Subcutaneous abdominal adipose tissue (tissue), 5 donors: Measurements from ENCODE around the gene TSPAN18.
A peak's percentile ranks its signal among the peaks of the same experiment; 100 is the strongest.

ENCODE experiments used
- H3K27ac ChIP-seq: one replicate; pipeline ENCODE4 v1.7.0; 2013; ENCODE audit warnings: low read depth, mild to moderate bottlenecking, inconsistent platforms, low read length, moderate library complexity
- H3K27me3 ChIP-seq, 5 donors: one replicate each; pipeline ENCODE4 v1.7.0; 2013; ENCODE audit warnings: low read length in 5 of 5, inconsistent platforms in 1 of 5; ENCODE audit not compliant: control insufficient read depth in 5 of 5, insufficient read depth in 4 of 5
- H3K36me3 ChIP-seq, 5 donors: one replicate each; pipeline ENCODE4 v1.7.0; 2013; ENCODE audit warnings: low read length in 5 of 5; ENCODE audit not compliant: control insufficient read depth in 5 of 5, insufficient read depth in 5 of 5
- H3K4me1 ChIP-seq, 5 donors: one replicate each; pipeline ENCODE4 v1.7.0; 2013; ENCODE audit warnings: low read length in 5 of 5, mild to moderate bottlenecking in 3 of 5, moderate library complexity in 1 of 5; ENCODE audit not compliant: control insufficient read depth in 5 of 5, insufficient read depth in 5 of 5
- H3K4me3 ChIP-seq, 5 donors: one replicate each; pipeline ENCODE4 v1.7.0; 2013; ENCODE audit warnings: low read length in 5 of 5, low read depth in 1 of 5
- H3K9ac ChIP-seq, 5 donors: one replicate each; pipeline ENCODE4 v1.7.0; 2013; ENCODE audit warnings: low read length in 5 of 5, mild to moderate bottlenecking in 4 of 5, moderate library complexity in 3 of 5
- H3K9me3 ChIP-seq, 5 donors: one replicate each; pipeline ENCODE4 v1.7.0; 2013; ENCODE audit warnings: low read length in 5 of 5; ENCODE audit not compliant: control insufficient read depth in 5 of 5
- donor health status: healthy.
- donor health status: healthy.
- donor health status: healthy.
- donor health status: healthy.
- donor health status: healthy.

The TSPAN18 gene

DNA sequence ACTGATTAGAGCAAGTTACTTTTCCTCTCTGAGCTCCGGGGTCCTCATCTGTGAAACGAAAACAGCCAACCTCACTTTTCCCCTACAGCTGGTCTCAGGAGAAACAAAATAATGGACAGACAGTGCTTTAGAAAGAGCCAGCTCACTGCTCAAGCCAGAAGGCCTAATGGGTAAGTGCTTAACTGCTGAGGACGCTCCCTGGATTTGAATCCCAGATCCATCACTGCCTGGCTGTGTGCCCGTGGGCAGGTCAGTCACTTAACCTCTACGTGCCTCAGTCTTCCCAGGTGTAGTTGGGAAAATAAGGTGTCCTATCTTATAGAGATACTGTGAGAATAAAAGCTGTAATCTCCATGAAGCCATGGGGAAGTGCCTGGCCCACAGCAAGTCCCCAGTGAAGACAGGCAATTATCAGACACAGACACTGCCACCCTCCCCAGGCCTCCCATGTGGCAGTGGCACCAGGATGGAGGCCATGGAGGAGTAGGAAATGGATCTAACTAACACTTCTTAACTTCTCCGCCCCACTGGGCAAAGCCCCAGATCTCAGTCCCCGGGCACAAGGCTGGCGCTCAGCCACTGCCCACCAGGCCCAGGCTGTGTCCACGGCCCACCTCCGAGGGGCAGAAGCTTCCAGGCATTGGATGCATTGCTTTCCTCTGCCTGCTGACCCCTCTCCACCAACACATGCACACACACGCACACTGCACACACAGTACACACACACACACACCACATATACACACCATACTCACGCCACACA lies 214.7 kb downstream of the TSPAN18 start:
- Histone ChIP-seq H3K9ac (peak overlapping the region in 3 of 5 donors; percentile 10 to 28 (median 27)), H3K36me3 (peaks cover 0 to 22% (median 16%) of the 10 kb centered on the region in 5 donors), H3K4me1 (peaks cover 26 to 85% (median 70%) of the 10 kb centered on the region in 5 donors), H3K9me3 (no peaks in the 10 kb centered on the region), H3K4me3 (peak overlapping the region in 1 of 5 donors; percentile 6), H3K27ac (peak overlapping the region; percentile 63), H3K27me3 (peaks cover 0 to 16% (median 0%) of the 10 kb centered on the region in 5 donors)

DNA sequence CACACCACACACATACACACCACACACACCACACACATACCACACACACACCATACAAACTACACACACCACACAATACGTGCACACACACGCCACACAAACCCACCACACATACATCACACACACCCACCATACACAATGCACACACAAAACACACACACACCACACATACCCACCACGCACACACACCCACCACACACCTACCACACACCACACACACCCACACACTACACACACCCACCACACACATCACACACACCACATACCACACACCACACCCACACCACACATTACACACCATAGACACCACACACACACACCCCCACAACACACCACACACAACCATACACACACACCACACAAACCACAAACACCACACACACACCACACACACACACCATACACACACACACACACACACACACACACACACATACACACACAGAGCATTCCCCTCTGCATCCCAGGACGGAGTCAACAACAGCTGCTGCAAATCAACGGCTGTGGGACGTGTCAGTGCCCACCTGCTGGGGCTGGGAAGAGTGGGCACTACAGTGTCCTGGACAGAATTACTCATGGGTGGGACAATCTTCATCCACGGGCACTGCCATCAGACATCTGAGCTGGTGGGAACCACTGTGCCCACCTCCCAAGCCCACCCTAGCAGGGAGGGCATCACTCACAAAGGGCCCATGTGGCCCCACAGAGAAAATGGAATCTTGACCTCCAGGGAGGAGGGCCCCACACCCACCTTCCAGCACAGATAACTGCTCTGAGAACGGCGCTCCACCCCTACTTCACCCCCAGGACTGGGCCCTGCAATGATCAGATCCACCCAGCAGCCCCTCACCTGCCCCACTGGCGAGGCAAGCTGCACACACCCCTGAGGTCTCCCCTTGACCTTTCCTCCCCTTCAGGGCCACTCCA lies 215.5 kb downstream of the TSPAN18 start:
- Histone ChIP-seq H3K4me1 (peaks cover 28 to 94% (median 79%) of the 10 kb centered on the region in 5 donors), H3K27me3 (peaks cover 0 to 16% (median 0%) of the 10 kb centered on the region in 5 donors), H3K27ac (no peak overlapping the region), H3K9me3 (no peaks in the 10 kb centered on the region), H3K36me3 (peaks cover 0 to 18% (median 14%) of the 10 kb centered on the region in 5 donors), H3K9ac (no peak overlapping the region), H3K4me3 (no peak overlapping the region)

DNA sequence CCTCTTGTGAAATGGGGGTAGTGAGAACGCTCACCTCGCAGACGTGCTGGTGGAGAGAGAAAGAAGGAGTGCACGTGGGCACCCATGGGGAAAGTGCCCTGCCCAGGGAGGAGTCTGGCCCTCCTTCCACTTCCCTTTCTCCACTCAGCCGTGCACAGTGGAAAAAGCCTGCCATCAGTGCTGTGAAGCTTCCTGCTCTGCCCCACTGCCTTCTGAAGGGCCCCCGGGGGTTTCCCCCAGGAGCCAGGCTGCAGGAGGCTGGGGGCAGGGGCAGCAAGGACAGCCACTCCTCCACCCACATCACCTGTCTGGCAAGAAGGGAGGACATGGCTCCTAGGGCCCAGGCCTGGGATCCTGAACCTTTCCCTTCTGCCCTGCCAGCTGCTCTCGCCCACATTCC lies 216.4 kb downstream of the TSPAN18 start:
- peaks cover 28 to 100% (median 87%) of the 10 kb centered on the region in 5 donors for H3K4me1 ChIP-seq
- H3K9me3 ChIP-seq = no peaks in the 10 kb centered on the region
- peak overlapping the region in 1 of 5 donors; percentile 11 for H3K9ac ChIP-seq
- no peak overlapping the region for H3K27ac ChIP-seq
- peaks cover 0 to 10% (median 9%) of the 10 kb centered on the region in 5 donors for H3K36me3 ChIP-seq
- H3K4me3 ChIP-seq = peak overlapping the region in 1 of 5 donors; percentile 12
- H3K27me3 ChIP-seq = peaks cover 0 to 16% (median 0%) of the 10 kb centered on the region in 5 donors

DNA sequence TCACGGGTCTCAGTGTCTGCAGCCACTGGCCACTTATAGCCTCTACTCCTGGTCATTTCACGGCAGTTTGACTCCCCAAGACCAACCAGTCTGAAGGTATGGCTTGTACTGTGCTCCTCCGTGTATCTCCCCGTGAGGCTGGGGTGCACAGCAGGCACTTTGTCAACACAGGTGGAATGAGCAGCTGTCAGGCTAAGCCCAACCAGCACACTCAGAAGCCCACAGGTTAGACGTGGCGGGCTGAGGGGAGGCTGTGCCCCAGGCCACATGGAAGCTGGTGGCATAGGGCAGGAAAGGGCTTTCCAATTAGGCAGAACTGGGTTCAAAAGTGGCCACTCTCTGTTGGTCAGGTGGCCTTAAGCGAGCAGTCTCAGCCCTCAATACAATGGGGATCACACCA lies 216.9 kb downstream of the TSPAN18 start:
- peak overlapping the region in 1 of 5 donors; percentile 11 for H3K9ac ChIP-seq
- H3K4me3 ChIP-seq = no peak overlapping the region
- H3K4me1 ChIP-seq = peaks cover 28 to 100% (median 91%) of the 10 kb centered on the region in 5 donors
- H3K9me3 ChIP-seq = no peaks in the 10 kb centered on the region
- peaks cover 0 to 16% (median 0%) of the 10 kb centered on the region in 5 donors for H3K27me3 ChIP-seq
- peaks cover 0 to 10% (median 9%) of the 10 kb centered on the region in 5 donors for H3K36me3 ChIP-seq
- no peak overlapping the region for H3K27ac ChIP-seq

DNA sequence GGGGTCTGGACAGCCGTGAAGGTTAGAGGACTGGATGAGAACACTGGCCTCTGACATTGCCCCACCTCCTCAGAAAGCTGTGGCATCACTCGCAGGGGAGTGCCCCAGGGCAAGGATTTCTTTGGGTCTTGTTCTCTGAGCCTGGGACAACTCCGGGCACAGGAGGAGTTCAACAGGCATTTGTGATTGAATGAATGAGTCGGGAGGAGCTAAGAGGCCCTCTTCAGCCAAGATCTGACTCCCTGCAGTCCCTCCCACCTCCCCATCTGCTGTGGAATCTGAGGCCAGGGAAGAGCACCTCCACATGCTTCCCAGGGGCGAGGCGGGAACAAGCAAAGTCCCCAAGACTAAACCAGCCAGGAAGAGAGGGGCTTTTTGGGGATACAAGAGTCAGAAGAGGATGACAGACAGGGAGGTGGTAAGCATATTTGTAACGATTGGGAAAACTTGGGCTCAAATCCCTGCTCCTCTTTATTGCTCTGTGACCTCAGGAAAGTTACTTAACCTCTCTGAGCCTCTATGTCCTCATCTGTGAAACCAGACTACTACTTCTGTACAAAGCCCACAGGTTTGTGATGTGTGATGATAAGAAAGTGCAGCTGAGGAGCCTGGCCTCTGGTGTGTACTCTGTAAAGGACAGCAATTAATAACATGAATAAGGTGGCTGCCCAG lies 217.6 kb downstream of the TSPAN18 start:
- Histone ChIP-seq H3K36me3 (peaks cover 0 to 10% (median 9%) of the 10 kb centered on the region in 5 donors), H3K4me1 (peaks cover 28 to 100% (median 93%) of the 10 kb centered on the region in 5 donors)

DNA sequence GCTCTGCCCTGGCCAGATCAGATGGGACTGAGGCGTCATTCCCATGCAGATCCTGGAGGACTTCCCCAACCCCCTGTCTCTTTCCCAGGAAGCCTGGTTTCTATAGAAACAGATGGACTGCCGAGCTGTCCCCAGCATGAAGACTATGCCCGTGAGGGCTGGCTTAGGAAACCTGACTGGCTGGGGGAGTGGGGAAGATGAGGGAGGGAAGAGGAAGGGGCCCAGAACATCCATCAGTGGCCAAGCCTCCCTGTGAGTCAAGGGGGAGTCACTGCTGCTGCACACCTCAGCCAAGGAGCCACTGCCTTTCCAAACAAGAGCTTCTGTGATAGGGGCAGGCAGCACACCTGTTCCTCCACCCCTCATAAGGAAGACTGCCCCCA lies 218.1 kb downstream of the TSPAN18 start:
- Histone ChIP-seq H3K4me1 (peaks cover 28 to 100% (median 92%) of the 10 kb centered on the region in 5 donors), H3K9me3 (no peaks in the 10 kb centered on the region), H3K4me3 (no peak overlapping the region), H3K9ac (no peak overlapping the region), H3K36me3 (peaks cover 0 to 10% (median 9%) of the 10 kb centered on the region in 5 donors), H3K27ac (peak overlapping the region; percentile 69), H3K27me3 (peaks cover 0 to 16% (median 0%) of the 10 kb centered on the region in 5 donors)

More for the DNA sequence above, 217.6 kb downstream of the TSPAN18 start:
- Histone ChIP-seq H3K9ac (no peak overlapping the region), H3K9me3 (no peaks in the 10 kb centered on the region), H3K4me3 (no peak overlapping the region), H3K27me3 (peaks cover 0 to 16% (median 0%) of the 10 kb centered on the region in 5 donors), H3K27ac (no peak overlapping the region)

DNA sequence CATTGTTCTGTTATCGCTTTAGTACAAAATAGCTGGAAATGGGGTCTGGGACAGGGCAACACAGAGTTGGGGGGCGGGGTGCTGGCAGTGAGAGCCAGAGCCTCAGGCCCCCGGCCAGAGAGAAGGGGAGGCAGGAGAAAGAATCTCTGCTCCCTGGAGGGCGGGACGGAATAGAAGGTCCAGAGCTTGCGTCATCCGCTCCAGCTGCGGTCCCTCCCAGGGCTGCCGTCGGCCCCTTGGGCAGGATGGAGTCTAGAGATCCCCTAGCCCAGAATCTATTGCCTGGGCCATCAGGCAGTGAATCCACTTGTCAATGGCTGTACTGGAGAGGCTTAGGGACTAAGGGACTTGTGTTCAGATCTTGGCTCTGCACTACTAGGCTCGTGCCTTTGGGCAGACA lies 218.9 kb downstream of the TSPAN18 start:
- peaks cover 0 to 16% (median 0%) of the 10 kb centered on the region in 5 donors for H3K27me3 ChIP-seq
- peak overlapping the region in 1 of 5 donors; percentile 17 for H3K9ac ChIP-seq
- H3K4me3 ChIP-seq = no peak overlapping the region
- peak overlapping the region; percentile 69 for H3K27ac ChIP-seq
- H3K4me1 ChIP-seq = peaks cover 20 to 98% (median 84%) of the 10 kb centered on the region in 5 donors
- H3K9me3 ChIP-seq = no peaks in the 10 kb centered on the region
- H3K36me3 ChIP-seq = peaks cover 0 to 10% (median 9%) of the 10 kb centered on the region in 5 donors

DNA sequence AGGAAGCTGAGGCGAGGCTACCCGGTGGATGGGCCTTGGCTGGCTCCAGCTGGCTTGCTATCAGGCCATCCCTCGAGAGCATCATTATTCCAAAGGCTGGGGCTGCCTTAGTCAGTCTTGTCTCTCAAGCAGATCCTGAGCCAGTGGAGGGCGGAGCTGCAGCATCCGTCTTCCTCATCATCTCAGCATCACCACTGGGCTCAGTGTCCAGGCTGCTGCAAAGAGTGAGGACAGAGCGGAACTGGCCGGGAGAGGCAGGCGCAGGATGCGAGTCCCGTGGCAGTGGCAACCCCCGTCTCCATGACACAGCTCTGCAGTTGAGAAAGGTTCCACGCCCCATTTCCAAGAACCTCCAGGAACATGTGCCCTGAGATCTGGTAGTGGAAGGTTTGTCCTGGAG lies 219.5 kb downstream of the TSPAN18 start:
- Histone ChIP-seq H3K9me3 (no peaks in the 10 kb centered on the region), H3K9ac (peak overlapping the region in 2 of 5 donors; percentile 17 to 21), H3K4me1 (peaks cover 17 to 96% (median 82%) of the 10 kb centered on the region in 5 donors), H3K27me3 (peaks cover 0 to 16% (median 0%) of the 10 kb centered on the region in 5 donors), H3K27ac (peak overlapping the region; percentile 69), H3K36me3 (peaks cover 0 to 10% (median 9%) of the 10 kb centered on the region in 5 donors), H3K4me3 (no peak overlapping the region)

DNA sequence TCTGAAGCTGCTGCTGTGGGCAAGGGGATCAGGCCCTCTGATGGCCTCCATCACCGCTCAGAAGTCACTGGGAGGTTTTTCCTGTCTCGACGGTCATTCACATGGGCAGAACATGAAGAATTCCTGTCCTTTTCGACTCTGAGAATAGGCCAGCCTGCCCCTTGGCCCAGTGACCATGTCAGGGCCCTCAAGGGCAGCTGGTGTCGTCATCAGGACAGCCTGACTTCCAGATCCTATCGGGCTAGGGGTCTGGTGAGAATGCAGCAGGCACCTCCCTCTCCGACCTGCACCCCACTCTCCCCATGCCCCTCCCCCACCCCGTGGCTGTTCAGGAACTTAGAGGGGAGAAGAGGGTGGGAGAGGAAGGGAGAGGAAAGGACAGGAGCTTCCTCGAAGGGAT lies 220.4 kb downstream of the TSPAN18 start:
- H3K27me3 ChIP-seq = peaks cover 0 to 16% (median 0%) of the 10 kb centered on the region in 5 donors
- H3K4me3 ChIP-seq = peak overlapping the region in 1 of 5 donors; percentile 27
- peaks cover 0 to 10% (median 9%) of the 10 kb centered on the region in 5 donors for H3K36me3 ChIP-seq
- H3K9ac ChIP-seq = peak overlapping the region in 2 of 5 donors; percentile 4 to 17
- peaks cover 13 to 88% (median 74%) of the 10 kb centered on the region in 5 donors for H3K4me1 ChIP-seq
- no peaks in the 10 kb centered on the region for H3K9me3 ChIP-seq
- H3K27ac ChIP-seq = peak overlapping the region; percentile 69
